ENCODE measurements around the gene PAGE2B. TPM values are rescaled to one million over a fixed set of nuclear protein-coding genes. Genes with fewer than 3 reads are reported as not detected.
"Not testable (repeated sequence)": the region's sequence is repeated elsewhere in the genome, so short reads cannot be mapped to it uniquely, and the experiment has no call there.

The PAGE2B gene, protein sequence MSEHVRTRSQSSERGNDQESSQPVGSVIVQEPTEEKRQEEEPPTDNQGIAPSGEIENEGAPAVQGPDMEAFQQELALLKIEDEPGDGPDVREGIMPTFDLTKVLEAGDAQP
- polyA plus RNA-seq (ENCODE audit: insufficient read length in 4 of 4), result under 1 TPM in 1 of 4 donors, not detected in 3; 0.66 TPM

DNA sequence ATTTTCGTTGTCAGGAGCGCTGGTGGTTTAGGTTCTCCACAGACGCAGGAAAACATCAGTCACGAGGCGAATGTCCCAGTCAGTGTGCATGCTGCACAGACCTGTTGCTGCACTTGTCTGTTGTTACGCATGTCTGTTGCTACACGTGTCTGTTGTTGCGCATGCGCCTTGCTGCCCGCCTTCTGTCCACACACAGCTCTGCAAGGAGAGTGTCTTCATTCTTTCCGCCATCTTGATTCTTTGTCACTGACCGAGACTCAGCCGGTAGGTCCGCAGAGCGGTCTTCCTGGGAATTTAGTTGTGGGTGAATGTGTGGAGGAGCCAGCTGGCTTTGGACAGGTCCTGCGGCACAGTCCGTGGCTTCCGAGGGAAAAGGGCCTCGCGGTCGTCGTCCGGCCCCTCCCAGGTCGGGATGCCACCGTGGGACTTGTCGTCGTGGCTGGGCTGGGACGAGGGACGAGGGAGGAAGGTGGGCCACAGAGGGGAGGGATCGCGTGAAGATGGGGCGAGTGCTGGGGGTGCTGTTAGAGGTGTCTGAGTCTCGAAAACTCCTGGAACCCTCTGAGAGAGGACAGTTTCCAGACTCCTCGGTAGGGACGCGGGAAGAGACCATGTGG lies at the start of gene PAGE2B:
Gene PAGE2B (plus strand): TSS at position 180 of the 617 bp plus-strand sequence. CDS start 1,012 bp downstream, outside the sequence.
- DNase-seq (ENCODE audit: low read depth in 4 of 4, low spot score in 3 of 4), result no peak

DNA sequence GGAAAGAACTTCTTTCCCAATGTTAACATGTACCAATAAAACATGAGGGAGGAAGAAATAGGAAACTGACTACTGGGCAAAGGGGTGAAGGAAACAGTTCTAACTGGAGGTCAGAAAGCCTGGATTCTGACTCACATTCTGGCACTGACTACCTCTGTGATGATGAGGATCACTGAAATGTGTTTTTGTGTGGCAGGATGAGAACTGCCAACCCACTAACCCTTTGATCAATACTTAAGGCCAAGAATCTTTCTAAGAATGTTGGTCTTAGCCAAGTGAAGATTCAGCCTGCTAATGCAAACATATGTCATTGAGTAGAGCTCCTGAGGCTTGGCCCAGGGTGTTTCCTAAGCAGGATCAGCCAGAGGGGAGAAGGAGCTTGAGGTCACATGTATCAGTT lies 48.7 kb upstream of the PAGE2B start:
- no peak for DNase-seq (ENCODE audit: low read depth in 4 of 4, low spot score in 3 of 4)

DNA sequence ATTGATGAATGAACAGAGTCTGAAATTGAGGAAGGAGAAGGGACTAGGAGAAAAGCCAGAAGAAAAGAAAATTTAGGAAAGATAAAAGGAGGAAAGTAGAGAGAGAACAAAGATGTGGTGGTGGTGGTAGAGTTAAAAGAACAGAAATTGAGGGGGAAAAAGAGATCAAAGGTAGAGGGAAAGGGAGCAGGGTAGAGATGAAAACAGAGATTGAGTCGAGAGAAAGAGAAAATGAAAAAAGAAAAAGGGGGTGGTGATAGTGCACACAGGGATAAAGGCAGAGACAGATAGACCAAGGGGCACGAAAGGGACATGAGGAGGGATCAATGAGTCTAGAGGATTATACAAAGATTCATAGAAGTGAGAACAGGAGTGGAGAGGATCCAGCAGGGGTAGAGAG lies 48.0 kb upstream of the PAGE2B start:
- no peak for DNase-seq (ENCODE audit: low read depth in 4 of 4, low spot score in 3 of 4)

DNA sequence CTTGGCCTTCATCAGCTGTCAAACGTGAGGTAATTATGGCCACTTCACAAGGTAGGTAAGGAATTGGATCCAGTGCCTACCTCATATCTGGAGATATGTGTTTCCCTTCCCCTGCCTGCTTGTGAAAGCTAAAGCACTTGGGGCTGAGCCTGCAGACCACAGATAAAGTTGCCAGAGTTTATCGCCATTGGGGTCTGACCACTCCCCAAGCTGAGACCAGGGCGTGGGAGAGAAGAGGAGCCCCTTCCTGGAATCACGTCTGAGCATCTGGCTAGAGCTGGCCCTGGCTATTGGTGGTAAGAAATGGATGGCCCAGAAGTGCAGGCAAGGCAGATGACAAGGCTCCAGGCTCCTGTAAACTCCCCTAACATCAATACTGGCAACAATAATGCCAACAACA lies 46.8 kb upstream of the PAGE2B start:
- DNase-seq (ENCODE audit: low read depth in 4 of 4, low spot score in 3 of 4), result no peak

DNA sequence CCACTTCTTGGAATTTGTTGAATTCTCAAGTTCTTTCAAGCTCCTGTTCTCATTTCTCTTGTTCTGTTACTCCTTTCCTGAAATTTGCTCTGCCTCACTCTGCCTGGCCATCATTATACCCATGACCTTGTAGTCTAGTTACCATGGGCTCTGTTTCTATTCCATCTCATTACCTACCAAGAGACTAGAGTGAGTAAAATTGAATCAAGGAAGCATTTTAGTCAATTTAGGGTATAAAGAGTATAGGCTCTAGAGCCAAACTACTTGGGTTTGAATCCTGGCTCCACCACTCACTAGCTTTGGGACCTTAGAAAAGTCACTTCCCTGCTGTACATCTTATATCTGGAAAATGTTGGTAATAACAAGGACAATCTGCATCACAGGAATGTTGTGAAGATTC lies 46.2 kb upstream of the PAGE2B start:
- no peak for DNase-seq (ENCODE audit: low read depth in 4 of 4, low spot score in 3 of 4)

DNA sequence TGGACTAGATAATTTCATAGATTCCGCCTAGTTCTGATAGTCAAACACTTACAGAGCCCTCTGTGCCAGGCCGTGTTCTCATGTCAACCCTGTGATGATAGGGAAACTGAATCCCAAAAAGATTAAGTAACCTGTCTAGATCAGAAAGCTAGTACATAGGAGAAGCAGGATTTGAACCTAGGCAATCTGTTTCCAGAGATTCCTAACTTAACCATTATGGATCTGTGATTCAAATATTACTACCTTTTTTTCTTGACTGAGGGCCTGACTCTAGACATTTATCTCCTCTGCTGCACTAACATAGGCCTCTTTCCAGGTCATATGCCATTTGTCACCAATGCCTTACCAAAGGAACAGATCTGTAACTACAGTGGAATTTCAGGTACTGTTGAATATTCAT lies 45.5 kb upstream of the PAGE2B start:
- DNase-seq (ENCODE audit: low read depth in 4 of 4, low spot score in 3 of 4), result no peak

DNA sequence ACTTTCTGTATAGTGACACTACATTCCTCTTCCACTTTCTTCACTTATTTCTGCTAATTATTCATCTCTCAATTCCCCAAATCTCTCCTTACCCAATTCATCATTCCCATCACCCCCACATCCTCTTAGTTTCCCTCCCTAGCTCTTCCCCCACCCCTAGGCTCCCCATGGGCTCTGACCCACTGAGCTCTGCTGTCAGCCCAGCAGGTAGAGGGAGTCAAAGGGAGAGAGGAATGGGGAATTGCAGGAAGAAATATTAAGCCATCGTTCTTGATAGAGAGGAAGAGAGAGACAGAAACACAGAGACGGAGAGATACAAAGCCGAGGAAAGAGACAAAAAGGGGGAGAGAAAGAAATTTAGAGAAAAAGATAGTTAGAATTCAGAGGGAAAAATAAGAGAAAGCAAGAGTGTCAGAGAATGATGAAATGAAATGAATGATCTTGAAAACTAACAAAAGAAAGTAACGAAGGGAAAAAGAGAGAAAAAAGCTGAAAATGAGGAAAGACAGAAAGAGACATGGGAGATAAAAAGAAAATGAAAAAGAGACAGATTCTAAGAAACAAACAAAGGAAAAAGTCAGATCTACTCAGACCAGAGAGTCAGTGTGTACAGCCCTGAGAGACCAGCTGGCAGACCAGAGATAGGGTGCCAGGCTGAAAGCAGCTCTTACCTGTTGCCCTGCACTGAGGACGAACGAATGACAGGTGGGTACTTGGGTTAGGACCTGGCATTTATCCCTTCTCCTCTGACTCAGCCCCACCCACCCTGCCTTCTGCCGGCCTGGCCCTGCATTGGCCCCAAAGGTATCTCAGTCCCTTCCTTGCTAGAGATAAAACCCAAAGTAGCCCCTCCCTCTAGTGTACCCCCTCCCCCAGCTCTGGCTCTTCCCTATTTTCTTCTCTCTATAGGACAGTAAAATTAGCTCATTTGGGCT lies 44.3 kb upstream of the PAGE2B start, which contains the start of gene ALAS2:
Gene ALAS2 (minus strand): TSS at position 707 of the 935 bp plus-strand sequence. CDS start 4,977 bp downstream, outside the sequence.
- DNase-seq (ENCODE audit: low read depth in 4 of 4, low spot score in 3 of 4), result no peak

DNA sequence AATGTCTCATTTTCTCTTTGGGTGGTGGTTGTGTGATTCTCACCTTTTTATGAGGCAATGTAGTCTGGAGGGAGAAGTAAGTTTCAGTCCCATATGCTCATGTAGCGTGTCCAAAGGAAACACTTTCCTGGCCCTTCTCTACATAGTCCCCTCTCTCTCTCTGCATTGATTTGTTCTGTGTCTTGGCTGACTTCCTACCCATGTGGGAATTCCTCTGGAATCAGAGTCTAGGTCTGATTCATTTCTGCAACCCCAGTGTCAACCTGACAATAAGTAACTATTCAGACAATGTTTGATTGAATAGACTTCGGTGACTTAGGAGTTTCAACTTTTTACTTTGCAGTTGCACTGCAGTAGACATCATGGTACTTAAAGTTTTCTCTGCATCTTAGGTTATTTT lies 41.4 kb upstream of the PAGE2B start:
- no peak for DNase-seq (ENCODE audit: low read depth in 4 of 4, low spot score in 3 of 4)

DNA sequence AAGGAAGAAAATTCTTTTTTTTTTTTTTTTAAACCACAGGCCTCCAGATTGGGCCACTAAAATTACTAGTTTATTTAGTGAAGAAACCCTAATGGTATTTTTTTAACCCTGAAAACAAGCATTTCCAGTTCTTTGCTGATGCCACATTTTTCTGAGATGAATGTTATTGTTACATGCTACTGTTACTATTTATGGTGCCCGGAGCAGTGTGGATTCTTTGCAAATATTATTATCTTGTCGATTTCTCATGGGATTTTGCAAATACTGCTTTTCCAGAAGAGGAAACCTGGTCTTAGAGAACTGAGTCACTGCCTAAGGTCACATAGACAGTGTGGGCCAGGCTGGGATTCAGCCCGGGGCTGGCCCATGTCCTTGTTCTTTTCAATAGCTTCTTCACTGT lies 35.4 kb upstream of the PAGE2B start:
- DNase-seq (ENCODE audit: low read depth in 4 of 4, low spot score in 3 of 4), result no peak

DNA sequence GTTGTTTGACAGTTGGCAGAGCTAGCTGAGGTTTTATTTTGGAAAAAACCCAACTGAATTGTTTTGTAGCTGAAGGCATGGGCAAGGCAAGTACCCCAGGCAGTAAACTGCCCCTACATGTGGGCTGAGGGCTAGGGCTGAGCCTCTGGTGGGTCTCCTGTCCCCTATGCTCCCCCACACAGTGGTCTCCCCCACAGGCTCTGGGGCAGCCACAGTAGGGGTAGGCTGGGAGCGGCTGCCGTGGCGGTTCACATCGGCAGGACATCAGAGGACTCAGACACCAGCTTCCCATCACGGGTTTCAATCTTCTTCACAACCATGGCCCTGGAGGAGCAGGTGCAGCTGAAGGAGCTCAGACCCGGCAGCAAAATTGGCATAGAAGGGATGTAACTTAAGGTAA lies 33.3 kb upstream of the PAGE2B start:
- no peak for DNase-seq (ENCODE audit: low read depth in 4 of 4, low spot score in 3 of 4)

DNA sequence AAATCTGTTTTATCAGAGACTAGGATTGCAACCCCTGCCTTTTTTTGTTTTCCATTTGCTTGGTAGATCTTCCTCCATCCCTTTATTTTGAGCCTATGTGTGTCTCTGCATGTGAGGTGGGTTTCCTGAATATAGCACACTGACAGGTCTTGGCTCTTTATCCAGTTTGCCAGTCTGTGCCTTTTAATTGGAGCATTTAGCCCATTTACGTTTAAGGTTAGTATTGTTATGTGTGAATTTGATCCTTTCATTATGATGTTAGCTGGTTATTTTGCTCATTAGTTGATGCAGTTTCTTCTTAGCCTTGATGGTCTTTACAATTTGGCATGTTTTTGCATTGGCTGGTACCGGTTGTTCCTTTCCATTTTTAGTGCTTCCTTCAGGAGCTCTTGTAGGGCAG lies 24.2 kb upstream of the PAGE2B start:
- DNase-seq (ENCODE audit: low read depth in 4 of 4, low spot score in 3 of 4), result not testable (repeated sequence)

DNA sequence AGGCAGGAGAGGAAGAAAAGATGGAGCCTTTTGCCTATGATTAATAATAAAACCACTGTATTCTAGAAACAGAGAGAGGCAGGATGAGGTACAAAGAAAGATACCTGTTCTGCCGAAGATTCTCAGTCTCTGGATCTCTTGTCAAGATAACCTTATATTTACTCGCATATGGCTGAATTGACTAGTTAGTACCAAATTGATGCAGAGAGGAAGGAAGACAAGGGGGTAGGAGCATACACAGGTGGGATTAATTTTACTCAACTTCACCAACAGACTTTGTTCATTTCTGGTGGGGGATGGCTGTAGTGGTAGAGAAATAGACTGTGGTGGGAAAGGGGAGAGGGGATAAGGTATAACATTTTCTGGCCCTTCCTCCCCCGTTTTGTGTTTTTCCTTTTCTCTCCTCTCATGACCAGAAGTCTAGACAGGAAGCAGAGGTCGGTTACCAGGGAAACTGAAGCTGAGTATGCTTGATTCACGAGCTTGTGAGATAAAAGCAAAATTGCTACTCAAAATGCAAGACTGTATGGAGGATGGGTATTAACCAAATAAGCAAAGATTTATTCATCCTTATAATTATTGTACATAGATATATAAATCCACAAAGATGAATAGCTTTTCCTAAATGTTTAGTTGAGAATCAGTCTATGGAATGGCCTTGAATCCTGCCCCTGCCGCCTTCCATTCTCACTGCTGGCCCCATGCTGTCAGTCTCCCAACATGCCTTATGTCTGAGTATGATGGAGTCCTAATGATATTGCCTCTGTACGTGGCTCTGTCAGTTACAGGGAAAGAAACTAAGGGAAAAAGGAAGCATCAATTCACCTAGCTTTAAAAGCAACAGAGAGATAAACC lies 17.8 kb upstream of the PAGE2B start:
- no peak for DNase-seq (ENCODE audit: low read depth in 4 of 4, low spot score in 3 of 4)

DNA sequence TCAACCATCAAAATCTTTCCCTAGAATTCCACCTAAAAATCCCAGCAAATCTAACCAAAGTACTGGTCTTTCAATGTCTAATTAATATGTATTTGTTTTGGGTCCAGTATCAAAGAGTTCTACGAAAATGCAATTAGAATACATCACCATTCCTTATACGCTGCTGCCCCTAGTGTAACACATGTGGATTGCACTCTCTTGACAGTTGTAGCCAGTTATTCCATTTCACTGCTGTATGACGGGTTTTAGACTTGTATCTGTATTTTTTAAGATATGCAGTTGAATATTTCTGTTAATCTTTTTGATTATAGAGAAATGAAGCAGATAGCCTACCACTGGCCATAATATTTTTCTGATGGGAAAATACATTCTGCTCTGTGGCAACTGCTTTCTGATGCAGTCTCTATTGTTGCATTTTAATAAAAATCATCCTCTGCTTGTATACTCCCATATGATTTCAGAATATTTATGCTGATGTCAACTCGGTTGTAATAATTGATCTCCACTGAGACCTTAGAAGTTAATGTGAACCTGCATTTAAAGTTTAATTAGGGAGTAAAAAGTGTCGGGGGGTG lies 17.1 kb upstream of the PAGE2B start:
- no peak for DNase-seq (ENCODE audit: low read depth in 4 of 4, low spot score in 3 of 4)

DNA sequence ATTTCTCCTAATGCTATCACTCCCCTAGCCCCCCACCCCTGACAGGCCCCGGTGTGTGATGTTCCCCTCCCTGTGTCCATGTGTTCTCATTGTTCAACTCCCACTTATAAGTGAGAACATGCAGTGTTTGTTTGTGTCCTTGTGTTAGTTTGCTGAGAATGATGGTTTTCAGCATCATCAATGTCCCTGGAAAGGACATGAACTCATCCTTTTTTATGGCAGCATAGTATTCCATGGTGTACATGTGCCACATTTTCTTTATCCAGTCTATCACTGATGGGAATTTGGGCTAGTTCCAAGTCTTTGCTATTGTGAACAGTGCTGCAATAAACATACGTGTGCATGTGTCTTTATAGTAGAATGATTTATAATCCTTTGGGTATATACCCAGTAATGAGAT lies 7.7 kb upstream of the PAGE2B start:
- not testable (repeated sequence) for DNase-seq (ENCODE audit: low read depth in 4 of 4, low spot score in 3 of 4)

DNA sequence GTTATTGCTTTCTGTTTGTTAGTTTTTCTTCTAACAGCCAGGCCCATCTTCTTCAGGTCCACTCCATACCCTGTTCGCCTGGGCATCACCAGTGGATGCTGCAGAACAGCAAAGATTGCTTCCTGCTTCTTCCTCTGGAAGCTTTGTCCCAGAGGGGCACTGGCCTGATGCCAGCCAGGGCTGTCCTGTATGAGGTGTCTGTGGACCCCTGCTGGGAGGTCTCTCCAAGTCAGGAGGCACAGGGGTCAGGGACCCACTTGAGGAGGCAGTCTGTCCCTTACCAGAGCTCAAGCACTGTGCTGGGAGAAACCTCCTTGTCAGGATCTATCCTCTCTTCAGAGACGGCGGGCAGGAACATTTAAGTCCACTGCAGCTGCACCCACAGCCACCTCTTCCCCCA lies 2.5 kb upstream of the PAGE2B start:
- DNase-seq (ENCODE audit: low read depth in 4 of 4, low spot score in 3 of 4), result no peak

DNA sequence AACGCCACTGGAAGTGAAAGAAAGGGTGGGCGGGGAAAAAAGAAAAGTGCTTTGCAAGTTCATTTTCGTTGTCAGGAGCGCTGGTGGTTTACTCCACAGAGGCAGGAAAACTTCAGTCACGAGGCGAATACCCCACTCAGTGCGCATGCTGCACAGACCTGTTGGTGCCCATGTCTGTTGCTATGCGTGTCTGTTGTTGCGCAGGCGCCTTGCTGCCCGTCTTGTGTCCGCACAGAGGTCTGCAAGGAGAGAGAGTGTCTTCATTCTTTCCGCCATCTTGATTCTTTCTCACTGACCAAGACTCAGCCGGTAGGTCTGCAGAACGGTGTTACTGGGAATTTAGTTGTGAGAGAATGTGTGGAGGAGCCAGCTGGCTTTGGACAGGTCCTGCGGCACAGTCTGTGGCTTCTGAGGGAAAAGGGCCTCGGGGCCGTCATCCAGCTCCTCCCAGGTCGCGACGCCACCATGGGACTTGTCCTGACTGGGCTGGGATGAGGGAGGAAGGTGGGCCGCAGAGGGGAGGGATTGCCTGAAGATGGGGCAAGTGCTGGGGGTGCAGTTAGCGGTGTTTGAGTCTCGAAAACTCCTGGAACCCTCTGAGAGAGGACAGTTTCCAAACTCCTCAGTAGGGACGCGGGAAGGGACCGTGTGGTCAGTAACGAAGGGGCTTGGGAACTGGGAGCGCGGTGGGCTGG lies 14.1 kb downstream of the PAGE2B start, which contains the start of gene PAGE2:
Gene PAGE2 (plus strand): TSS at position 224 of the 695 bp plus-strand sequence. CDS start 1,003 bp downstream, outside the sequence.
- DNase-seq (ENCODE audit: low read depth in 4 of 4, low spot score in 3 of 4), result no peak

DNA sequence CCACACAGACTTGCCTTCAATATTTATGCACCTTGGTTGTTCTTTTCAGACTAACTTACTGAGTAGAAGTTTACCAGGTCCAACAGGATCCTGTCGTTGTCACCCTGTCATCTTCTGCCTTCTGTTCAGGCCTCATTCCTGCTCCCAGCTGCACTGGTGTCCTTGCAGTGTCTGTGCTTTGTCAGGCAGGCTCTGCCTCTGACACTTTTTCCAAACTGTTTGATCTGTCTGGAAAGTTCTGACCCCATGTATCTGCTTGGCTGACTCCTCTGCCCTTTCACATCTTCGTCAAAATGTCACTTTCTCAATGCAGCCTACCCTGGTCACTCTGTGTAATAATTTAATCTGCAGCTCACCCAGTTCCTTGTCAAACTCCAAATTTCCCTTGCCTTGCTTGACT lies 23.9 kb downstream of the PAGE2B start:
- DNase-seq (ENCODE audit: low read depth in 4 of 4, low spot score in 3 of 4), result no peak

DNA sequence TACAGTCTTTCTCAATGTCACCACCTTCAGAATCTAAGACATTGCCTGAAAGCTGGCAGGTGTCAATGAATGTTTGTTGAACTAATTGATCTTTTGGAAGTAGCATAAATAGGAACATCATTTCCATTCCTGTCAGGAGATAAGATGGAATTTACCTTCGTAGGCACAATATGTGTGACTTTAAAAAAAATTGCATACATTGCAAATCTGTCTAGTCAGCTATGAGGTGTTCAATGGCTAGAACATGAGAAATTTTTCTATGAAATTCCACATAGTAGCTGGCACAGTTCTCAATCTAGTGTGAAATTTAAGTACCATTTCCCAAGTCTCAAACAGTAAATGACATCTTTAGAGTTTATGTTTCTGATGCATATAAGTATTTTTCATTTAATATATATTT lies 24.3 kb downstream of the PAGE2B start:
- no peak for DNase-seq (ENCODE audit: low read depth in 4 of 4, low spot score in 3 of 4)

DNA sequence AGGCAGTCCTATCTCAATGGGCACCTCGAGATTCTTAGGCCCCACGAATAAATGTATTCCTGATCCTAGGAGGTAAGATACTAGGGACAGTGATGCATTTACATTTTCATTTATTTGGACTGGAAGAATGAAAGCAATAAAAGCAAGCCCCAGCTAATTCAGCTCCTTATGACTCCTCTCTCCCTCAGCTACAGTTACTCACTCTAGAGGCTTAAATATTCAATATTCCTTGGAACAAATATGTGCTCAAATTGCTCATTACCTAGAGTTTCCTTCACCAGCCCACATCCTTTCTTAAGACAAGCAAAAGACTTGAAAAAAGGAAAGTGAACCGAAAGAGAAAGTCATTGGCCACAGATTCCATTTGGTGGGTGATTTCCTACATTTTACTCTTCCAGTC lies 27.9 kb downstream of the PAGE2B start:
- no peak for DNase-seq (ENCODE audit: low read depth in 4 of 4, low spot score in 3 of 4)

DNA sequence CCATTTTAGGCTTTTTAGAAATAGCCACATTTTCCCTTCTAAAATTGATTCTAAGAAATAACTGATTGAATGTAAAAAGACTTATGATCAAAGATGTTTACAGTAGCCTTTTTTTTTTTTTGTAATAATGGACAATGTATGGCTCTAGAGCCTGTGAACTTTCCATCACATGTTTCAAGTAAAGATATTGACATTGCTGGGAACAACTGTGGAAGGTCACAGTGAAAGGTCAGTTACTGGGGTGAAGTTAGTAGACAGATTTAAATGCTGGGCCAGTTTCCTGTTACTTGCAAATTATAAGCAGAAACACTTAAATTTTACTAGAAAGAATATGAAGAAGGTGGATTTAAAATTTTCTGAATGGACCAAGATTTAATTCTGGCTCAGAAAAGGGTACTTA lies 32.4 kb downstream of the PAGE2B start:
- DNase-seq (ENCODE audit: low read depth in 4 of 4, low spot score in 3 of 4), result no peak

Measured in left renal pelvis (tissue), 4 donors.